PFSK-1 (cell line): Measurements from ENCODE around the gene MEF2D.

Source experiments
- POLR2AphosphoS5 ChIP-seq: IDR thresholded peaks from 2 replicates; pipeline ENCODE4 v1.6.1; 2012; ENCODE audit warnings: low read depth, mild to moderate bottlenecking, control low read depth, low read length, moderate library complexity
- TAF1 ChIP-seq: IDR thresholded peaks from 2 replicates; pipeline ENCODE4 v1.6.1; 2012; ENCODE audit warnings: low read length, control low read depth, borderline replicate concordance; ENCODE audit not compliant: insufficient read depth

- no peak for TF ChIP-seq POLR2AphosphoS5
- no peak for TF ChIP-seq TAF1
These were observed 49.8 kb upstream of the MEF2D start for GRCh38 chr1:156550346-156550745.
